ENCODE data around the gene NYAP1. TPM values are rescaled to one million over a fixed set of nuclear protein-coding genes. Genes with fewer than 3 reads are reported as not detected.

NYAP1 gene
- total RNA-seq, 1 experiment from 2014 or later: 1.3 TPM

GRCh38 chr7:100490483-100491191 lies 6.9 kb downstream of the NYAP1 start:
- ChIA-PET CTCF (no interaction called here), POLR2A (ENCODE audit: low non-redundant PET) (interaction anchor here (0.5 kb wide), 1 partner anchor 46 kb away, joined by 9 read pairs; no protein-coding TSS in a partner anchor)
- intact Hi-C loops (cut with micrococcal nuclease; ENCODE audit: unreplicated experiment): no loop called here

GRCh38 chr7:100491192-100491578 lies 7.5 kb downstream of the NYAP1 start:
- Histone ChIP-seq H3K36me3 (ENCODE audit: insufficient read depth, low read length, poor library complexity, severe bottlenecking) (no peaks in the 10 kb centered on the region), H3K27ac (ENCODE audit: low read depth, low read length, poor library complexity, severe bottlenecking) (no peak overlapping the region), H3K4me3 (ENCODE audit: low read depth, low read length, poor library complexity, severe bottlenecking) (no peak overlapping the region), H3K4me1 (ENCODE audit: insufficient read depth, low read length, poor library complexity, severe bottlenecking) (peaks cover 7% of the 10 kb centered on the region), H3K9me3 (ENCODE audit: low read depth, low read length, poor library complexity, severe bottlenecking) (no peaks in the 10 kb centered on the region), H3K27me3 (replicated peaks; ENCODE audit: insufficient read depth, low read depth, low read length, poor library complexity) (no peaks in the 10 kb centered on the region)
- ChIA-PET CTCF (no interaction called here), POLR2A (ENCODE audit: low non-redundant PET) (no interaction called here)
- no peak for DNase-seq (ENCODE audit: low spot score)
- no peak for TF ChIP-seq CTCF (conservative IDR thresholded peaks at IDR 0.05; ENCODE audit: low read depth, low read length)
- no peak for TF ChIP-seq EZH2 (IDR thresholded peaks at IDR 0.05; ENCODE audit: borderline replicate concordance, low read depth, low read length, poor library complexity, severe bottlenecking)
- intact Hi-C loops (cut with micrococcal nuclease; ENCODE audit: unreplicated experiment): no loop called here
- BruUV-seq (replicated peaks): no TSS peak

More at GRCh38 chr7:100490483-100491191, 6.9 kb downstream of the NYAP1 start:
- Histone ChIP-seq H3K27ac (ENCODE audit: low read depth, low read length, poor library complexity, severe bottlenecking) (no peak overlapping the region), H3K9me3 (ENCODE audit: low read depth, low read length, poor library complexity, severe bottlenecking) (no peaks in the 10 kb centered on the region), H3K4me1 (ENCODE audit: insufficient read depth, low read length, poor library complexity, severe bottlenecking) (peaks cover 7% of the 10 kb centered on the region), H3K27me3 (replicated peaks; ENCODE audit: insufficient read depth, low read depth, low read length, poor library complexity) (no peaks in the 10 kb centered on the region), H3K4me3 (ENCODE audit: low read depth, low read length, poor library complexity, severe bottlenecking) (no peak overlapping the region), H3K36me3 (ENCODE audit: insufficient read depth, low read length, poor library complexity, severe bottlenecking) (no peaks in the 10 kb centered on the region)
- TF ChIP-seq CTCF (conservative IDR thresholded peaks at IDR 0.05; ENCODE audit: low read depth, low read length) (no peak), EZH2 (IDR thresholded peaks at IDR 0.05; ENCODE audit: borderline replicate concordance, low read depth, low read length, poor library complexity, severe bottlenecking) (no peak)
- DNase-seq (ENCODE audit: low spot score): no peak
- no TSS peak for BruUV-seq (replicated peaks)

- Histone ChIP-seq H3K27me3 (replicated peaks; ENCODE audit: insufficient read depth, low read depth, low read length, poor library complexity) (no peaks in the 10 kb centered on the region), H3K4me1 (ENCODE audit: insufficient read depth, low read length, poor library complexity, severe bottlenecking) (no peaks in the 10 kb centered on the region), H3K4me3 (ENCODE audit: low read depth, low read length, poor library complexity, severe bottlenecking) (no peak overlapping the region), H3K27ac (ENCODE audit: low read depth, low read length, poor library complexity, severe bottlenecking) (no peak overlapping the region), H3K9me3 (ENCODE audit: low read depth, low read length, poor library complexity, severe bottlenecking) (no peaks in the 10 kb centered on the region), H3K36me3 (ENCODE audit: insufficient read depth, low read length, poor library complexity, severe bottlenecking) (no peaks in the 10 kb centered on the region)
- no TSS peak for BruUV-seq (replicated peaks)
- intact Hi-C loops (cut with micrococcal nuclease; ENCODE audit: unreplicated experiment): no loop called here
- POLR2A ChIA-PET (ENCODE audit: low non-redundant PET): no interaction called here
- DNase-seq (ENCODE audit: low spot score): no peak
- TF ChIP-seq EZH2 (IDR thresholded peaks at IDR 0.05; ENCODE audit: borderline replicate concordance, low read depth, low read length, poor library complexity, severe bottlenecking): no peak
- no peak for TF ChIP-seq CTCF (conservative IDR thresholded peaks at IDR 0.05; ENCODE audit: low read depth, low read length)
- CTCF ChIA-PET: no interaction called here
Observed at GRCh38 chr7:100492738-100493475, 9.2 kb downstream of the NYAP1 start.

Measured in A673 (cell line).